Activated CD4-positive, alpha-beta T cell treated with anti-CD3 and anti-CD28 coated beads, Interleukin-2, amount 50 U/mL, for 1 hour (primary cell): Measurements from ENCODE around the gene SSH3.
"Not testable (repeated sequence)": the region's sequence is repeated elsewhere in the genome, so short reads cannot be mapped to it uniquely, and the experiment has no call there.

ENCODE experiments used
- DNase-seq: peaks from one replicate; pipeline ENCODE4 v3.0.0-alpha.2; 2020

SSH3 gene

GRCh38 chr11:67314218-67314617, 10.9 kb downstream of the SSH3 start:
- DNase-seq = no peak

- no peak for DNase-seq
Observed at GRCh38 chr11:67315325-67315909, 12.1 kb downstream of the SSH3 start.

GRCh38 chr11:67316882-67317204, 13.5 kb downstream of the SSH3 start:
- no peak for DNase-seq

- peak; percentile 99 for DNase-seq
Observed at GRCh38 chr11:67317205-67317887, 14.0 kb downstream of the SSH3 start.

DNA sequence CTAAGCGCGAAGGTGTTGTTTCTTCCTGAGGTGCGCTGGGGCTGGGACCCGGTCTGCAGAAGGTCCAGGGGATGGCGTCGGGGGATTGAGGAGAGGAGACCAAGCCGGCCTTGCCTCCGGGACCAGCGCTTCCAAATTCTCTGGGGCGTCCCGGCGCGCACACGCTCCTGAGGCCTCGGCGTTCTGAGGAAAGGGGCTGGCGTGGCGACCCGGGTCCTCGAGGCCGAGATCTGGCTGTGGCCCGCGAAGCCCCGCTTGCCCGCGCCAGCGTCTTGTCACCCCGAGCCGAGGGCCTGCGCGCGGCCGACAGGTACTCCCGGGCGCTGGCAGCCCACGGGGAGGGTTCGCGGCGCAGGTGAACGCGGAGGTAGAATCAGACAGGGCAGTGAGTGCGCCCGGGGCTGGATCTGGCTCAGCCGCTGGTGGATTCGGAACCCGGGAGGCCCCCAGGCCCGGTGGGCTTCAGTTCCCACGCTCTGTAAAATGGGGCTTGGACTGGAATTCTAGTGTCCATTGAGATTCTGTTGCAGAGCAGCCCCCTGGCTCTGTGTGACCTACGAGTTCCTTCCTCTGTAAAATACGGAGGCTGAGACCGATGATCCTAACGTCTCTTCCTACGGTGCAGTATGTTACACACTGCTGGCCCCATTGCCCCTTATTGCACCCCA, 14.7 kb downstream of the SSH3 start:
- DNase-seq = no peak

DNA sequence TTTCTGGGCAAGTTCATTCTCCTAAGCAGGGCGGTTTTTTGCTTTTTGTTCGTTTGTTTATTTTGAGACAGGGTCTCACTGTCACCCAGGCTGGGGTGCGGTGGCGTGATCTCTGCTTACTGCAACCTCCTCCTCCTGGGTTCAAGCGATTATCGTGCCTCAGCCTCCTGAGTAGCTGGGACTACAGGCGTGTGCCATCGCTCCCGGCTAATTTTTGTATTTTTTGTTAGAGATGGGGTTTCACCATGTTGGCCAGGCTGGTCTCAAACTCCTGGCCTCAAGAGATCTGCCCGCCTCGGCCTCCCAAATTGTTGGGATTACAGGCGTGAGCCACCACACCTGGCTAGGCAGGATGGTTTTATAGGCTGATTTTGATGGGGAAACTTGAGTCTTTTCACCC, 15.5 kb downstream of the SSH3 start:
- not testable (repeated sequence) for DNase-seq

- DNase-seq = no peak
Observed at GRCh38 chr11:67320011-67320410, 16.7 kb downstream of the SSH3 start.

DNA sequence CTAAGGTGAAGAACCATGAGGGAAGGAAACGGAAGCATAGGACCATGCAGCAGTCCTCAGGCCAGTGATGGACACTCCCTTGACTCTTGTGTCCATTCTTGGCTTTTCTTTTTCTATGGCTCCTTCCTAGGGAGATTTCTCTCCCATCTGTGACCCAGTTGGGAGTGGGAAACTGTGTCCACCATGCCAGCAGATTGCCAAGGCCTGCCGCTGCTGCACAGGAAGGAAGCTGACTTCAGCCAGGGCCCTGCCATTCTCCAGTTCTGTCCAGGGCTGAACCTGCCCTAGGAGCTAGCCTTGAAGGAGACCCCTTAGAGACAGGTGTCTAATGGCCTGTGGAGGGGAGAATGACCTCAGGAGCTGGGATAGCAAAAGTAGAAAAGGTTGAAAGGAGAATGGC, 17.4 kb downstream of the SSH3 start:
- DNase-seq = no peak

DNA sequence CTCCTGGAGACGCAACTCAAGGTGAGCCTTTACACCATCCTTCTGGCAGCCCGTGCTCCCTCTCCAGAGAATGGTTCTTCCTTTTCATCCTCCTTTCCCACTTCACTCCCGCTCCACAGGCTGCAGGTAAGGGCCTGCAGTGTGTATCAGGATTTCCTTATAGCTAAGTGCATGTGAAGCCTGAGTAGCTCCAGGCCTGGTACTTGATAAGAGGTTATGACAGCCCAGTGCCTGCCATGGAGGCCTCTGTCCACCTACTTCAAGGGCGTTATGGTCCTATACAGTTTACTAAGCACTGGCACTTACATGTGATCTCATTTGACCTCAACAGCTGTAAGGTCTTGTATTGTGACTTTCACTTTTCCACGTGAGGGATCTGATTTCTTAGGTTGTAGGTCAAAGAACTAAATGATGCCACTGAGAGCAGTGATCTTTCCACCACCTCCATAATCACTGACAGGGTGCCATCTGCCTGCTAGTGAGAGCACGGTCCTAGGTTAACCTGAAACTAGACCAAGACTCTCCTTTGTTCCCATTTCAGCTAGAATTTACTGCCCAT, 18.1 kb downstream of the SSH3 start:
- DNase-seq = no peak

DNA sequence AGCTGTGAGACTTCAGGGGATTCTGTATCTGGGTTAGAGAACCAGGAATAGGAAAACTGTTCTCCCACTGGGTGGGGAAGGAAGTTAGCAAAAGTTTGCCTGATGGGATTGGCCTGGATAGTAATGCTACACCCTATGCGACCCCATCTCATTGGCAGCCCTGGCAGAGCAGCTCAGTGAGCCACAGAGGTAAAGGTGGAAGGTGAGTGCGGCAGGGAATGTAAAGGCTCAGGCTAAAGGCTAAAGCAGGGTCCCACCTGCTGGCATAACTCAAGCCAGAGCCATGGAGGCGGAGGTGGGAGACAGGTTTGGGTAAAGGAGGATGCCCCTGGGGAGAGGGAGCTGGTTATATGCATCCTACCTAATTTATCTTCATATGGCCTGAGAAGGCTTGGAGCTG, 18.7 kb downstream of the SSH3 start:
- no peak for DNase-seq

DNA sequence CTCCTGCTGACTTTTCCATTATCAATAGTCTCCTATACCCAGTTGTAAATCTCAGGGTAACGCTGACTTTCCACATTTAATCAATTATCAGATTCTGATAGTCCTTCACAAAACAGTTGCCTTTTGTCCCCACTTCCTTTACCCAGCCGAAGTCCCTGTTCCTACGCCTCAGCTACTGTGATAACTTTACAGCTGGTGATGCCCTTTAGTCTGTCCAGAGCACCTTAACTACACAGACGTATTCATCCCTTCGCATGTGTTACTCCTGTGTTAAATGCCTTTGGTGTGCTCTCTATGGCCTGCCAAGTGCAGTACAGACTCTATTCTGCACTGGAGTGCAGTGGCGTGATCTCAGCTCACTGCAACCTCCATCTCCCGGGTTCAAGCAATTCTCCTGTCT, 20.2 kb downstream of the SSH3 start:
- DNase-seq = no peak

- DNase-seq = no peak
Observed at GRCh38 chr11:67332081-67332691, 28.9 kb downstream of the SSH3 start.

GRCh38 chr11:67337257-67337656, 33.9 kb downstream of the SSH3 start:
- no peak for DNase-seq

- DNase-seq = no peak
Observed at GRCh38 chr11:67344264-67344663, 40.9 kb downstream of the SSH3 start.

- DNase-seq = no peak
Observed at GRCh38 chr11:67345247-67345919, 42.1 kb downstream of the SSH3 start.

DNA sequence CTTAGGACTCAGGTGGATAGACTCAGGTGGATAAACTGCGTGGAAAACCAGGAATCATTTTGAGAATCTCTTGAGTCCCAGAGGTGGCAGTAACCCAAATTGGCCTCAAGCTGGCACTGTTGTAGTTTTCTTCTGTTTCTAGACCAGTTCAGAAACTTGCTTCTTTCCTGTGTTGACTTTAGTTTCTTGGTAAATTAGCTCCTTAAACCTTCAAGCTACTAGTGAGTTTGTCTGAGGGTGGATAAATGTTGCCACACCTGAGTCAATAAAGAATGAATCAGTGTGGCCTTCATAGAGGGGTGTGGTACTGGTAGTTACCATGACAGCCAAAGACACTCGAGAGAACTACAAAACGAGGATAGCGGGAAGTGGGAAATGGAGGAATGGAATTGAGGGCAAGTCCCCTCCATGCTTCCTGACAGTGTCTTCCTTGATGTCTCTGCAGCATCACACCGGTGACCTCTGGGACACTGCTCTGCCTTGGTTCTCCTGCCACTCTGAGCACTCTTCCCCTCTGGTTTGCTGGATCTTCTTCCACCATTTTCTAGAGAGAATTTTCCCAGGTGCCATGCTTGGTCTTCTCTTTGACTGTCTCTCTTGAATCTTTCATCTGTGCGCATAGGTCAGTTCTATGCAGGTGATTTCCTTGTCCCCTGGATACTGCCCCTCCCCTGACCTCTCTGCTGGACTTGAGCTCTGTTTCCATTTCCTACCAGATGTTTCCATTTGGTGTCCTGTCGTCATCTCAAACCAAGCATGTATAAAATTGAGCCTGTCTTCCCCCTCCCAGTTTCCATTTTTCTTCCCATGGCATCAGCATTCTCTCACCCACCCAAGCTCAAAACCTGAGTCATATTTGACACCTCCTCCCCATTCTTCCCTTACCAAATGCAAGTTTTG, 42.8 kb downstream of the SSH3 start:
- no peak for DNase-seq

DNA sequence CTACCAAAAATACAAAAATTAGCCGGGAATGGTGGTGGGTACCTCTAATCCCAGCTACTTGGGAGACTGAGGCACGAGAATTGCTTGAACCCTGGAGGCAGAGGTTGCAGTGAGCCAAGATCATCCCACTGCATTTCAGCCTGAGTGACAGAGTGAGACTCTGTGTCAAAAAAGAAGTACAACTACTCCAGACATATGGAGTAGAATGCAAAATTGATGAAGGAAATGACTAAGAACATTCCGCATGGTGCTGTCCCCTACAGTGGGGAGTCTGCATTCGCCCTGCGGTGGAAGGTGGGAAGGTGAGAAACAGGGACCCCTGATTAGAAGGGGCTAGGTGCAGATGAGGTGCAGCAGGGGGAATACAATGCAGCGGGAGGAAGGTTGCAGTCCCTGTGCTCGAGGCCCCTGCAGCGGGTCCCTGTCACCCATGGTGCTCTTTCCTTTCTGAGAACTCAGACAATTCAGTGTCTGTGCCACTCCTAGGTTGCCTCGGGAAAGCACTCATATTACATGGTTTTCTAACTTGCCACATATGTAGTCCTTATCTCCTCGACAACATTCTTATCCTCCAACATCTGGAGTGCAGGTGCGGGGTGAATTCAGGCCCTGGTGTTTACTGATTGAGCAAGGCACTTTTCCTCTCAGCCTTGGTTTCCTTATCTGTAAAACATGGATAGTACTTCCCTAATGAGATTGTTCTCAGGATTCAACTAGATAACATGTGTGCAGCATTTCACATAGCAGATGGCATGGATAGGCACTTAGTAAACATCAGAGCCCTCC, 44.8 kb downstream of the SSH3 start:
- no peak for DNase-seq

DNA sequence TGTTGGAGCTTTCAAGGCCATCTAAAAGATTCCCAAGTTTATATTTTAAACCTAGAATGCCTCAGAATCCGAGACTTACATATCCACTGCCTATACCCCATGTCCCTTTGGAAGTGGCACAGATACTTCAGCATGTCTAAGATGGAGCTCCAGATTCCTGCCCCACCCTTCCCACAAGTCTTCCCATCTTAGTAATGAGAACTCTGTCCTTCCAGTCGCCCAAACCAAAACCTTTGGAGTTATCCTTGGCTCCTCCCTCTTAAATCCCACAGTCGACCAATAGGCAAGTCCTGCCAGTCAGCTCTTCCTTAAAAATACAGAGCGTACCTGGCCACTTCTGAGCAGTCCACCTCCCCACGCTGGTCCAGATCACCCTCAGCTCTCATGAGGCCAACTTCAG, 45.7 kb downstream of the SSH3 start:
- DNase-seq = no peak

GRCh38 chr11:67349457-67349856, 46.1 kb downstream of the SSH3 start:
- DNase-seq = no peak

- DNase-seq = no peak
Observed at GRCh38 chr11:67349928-67350465, 46.7 kb downstream of the SSH3 start.
